Endometrial microvascular endothelial cells (primary cell): Measurements from ENCODE around the gene ATP11A. TPM values are rescaled to one million over a fixed set of nuclear protein-coding genes. Genes with fewer than 3 reads are reported as not detected.
"Not testable (repeated sequence)": the region's sequence is repeated elsewhere in the genome, so short reads cannot be mapped to it uniquely, and the experiment has no call there.

ENCODE experiments used
- in situ Hi-C: cut with HindIII; loops from 2 replicates; pipeline ENCODE4 v1.10.0; 2017; ENCODE audit warnings: low sequenced_read_pairs, low pct_unique_long_range_greater_than_20kb; ENCODE audit errors: inconsistent ontology term
- total RNA-seq: library from RNA; depleted of rRNA; stranded (reverse); fragments of >200 nt; gene quantifications from one replicate; pipeline ENCODE4 v1.2.3, GENCODE V29; 2015; ENCODE audit errors: inconsistent ontology term

ATP11A gene
- total RNA-seq, 1 donor from 2014 or later, result 45.8 TPM

DNA sequence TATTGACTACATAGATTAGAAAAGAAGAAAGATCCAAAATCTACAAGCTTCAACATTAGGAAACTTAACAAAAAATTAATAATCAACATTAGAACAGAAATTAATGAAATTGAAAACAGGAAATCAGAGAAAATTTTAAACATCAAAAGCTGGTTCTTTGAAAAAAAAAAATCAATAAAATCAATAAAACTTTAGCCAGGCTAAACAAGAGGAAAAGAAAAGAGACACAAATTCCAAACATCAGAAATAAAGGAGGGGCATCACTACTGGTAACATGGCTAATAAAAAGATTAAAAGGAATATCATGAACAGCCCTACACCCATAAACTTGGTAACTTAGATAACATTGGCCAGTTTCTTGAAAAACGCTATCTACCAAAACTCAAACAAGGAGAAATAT, 110.2 kb downstream of the ATP11A start:
- in situ Hi-C loops, result no loop called here

DNA sequence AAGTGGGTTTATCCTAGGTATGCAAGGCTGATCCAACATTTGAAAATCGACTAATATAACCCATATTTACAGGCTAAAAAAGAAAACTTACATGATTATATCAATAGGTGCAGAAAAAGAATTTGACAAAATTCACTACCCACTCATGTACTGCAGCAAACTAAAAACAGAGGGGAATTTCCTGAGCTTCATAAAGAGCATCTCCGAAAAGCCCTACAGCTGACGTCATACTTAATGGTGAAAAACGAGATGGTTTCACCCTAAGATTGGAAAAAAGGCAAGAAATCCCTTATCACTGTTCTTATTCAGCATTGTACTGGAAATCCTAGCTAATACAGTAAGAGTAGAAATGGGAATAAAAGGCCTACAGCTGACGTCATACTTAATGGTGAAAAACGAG, 111.0 kb downstream of the ATP11A start:
- in situ Hi-C loops, result not testable (repeated sequence)

DNA sequence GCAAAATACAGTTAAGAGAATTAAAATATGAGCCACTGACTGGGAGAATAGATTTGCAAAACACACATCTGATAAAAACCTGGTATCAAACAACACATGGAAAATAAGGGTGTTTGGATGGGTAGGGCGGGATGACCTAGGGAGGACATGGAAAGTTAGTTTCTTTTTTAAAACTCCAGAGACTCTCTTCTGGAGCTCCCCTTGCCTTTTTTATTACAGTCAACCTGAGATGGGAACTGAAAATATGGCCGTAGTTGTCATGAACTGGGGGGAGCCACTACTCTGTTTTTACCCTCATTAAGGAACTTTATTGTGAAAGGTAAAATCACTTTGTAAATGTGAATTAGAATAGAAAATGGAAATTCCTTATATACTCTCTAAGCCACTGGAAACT, 113.0 kb downstream of the ATP11A start:
- in situ Hi-C loops, result no loop called here

- in situ Hi-C loops, result no loop called here
These were observed 113.6 kb downstream of the ATP11A start for GRCh38 chr13:112803422-112803821.

DNA sequence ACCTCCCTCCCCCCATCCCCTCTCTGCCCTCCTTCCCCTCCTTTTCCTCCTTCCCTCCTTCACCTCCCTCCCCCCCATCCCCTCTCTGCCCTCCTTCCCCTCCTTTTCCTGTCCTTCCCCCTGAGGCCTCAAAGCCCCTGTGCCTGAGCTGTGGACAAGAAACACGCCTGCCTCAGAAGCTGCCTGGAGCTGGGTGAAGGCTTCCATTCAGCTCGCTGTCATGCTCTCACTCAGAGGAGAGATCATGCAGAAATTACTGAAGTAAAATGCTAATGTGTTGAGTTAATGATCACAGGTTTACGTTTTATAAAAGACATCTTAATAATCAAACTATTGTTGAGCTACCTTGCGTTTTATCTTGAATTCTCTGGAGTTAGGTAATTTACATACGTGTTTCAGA, 114.5 kb downstream of the ATP11A start:
- in situ Hi-C loops, result no loop called here

DNA sequence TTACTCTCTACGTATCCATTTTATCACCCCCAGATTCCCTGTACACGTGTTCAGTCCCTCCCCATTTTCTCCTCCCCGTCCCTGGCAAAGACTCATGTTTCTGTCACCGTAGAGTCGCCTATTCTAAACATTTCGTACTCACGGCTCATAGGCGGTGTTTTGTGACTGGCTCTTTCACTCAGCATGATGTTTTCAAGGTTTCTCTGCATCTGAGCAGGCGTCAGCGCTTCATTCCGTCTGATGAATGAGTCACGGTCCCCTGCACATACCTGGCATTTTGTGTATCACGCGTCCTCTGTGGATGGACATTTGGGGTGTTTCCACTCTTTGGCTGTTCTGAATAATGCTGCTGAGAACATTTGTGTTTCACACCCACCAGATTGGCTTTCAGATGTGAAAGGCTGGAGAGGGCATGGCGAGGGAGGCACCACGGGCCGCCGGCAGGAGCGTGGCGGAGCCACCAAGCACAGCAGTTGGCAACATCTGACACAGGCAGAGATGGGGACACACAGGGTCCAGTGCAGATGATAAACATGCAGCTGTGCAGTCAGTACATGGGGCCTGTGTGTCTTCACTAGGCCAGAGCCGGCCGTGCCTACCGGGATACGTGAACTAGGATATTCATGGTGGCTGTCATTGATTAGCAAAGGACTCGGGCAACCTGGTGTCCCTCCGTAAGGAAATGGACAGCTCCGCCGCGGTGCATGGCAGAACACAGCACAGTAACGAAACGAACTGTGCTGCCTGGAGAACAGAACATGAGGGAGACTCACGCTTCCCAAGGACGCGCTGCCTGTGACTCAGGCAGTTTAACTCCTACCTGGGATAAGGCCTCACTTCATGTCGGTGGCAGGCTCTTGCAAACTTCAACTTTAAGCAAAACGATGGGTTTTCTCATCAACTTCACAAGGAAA, 117.2 kb downstream of the ATP11A start:
- in situ Hi-C loops, result no loop called here

- in situ Hi-C loops, result no loop called here
These were observed 118.0 kb downstream of the ATP11A start for GRCh38 chr13:112807653-112808376.

DNA sequence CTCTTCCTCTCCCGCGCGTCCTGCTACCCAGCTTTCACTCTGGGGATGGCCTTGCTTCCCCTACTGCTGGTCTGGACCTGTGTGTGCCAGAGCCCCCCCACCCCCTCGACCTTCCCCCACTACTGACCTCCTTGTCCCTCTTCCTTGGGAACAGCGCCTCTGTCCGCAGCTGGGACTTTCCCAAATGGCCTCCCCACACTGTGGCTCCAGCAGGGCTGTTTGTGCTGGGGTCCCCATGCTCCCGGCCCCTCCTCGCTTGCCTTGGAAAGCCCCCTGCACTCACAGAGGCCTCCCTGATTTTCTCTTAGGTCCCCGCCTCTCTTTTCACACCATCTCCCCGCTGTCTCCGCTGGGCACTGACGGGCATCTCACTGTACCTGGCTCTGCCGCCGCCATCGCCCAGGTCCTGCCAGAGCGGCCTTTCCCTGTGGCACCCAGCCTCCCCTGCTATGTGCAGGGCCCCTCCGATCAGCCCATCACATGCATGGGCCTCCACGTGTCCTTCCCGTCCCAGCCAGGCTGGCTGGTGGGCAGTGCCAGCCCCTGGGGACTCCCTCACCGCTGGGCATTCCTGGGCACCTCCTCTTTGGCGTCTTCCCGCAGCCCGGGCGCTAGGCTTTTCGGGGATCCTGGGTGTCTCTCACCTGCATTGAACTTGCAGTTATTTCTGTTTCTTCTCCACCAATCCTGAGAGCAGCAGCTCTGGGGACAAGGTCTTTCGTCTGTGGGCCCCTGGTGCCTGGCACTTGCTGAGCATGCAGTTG, 118.7 kb downstream of the ATP11A start:
- in situ Hi-C loops, result no loop called here

DNA sequence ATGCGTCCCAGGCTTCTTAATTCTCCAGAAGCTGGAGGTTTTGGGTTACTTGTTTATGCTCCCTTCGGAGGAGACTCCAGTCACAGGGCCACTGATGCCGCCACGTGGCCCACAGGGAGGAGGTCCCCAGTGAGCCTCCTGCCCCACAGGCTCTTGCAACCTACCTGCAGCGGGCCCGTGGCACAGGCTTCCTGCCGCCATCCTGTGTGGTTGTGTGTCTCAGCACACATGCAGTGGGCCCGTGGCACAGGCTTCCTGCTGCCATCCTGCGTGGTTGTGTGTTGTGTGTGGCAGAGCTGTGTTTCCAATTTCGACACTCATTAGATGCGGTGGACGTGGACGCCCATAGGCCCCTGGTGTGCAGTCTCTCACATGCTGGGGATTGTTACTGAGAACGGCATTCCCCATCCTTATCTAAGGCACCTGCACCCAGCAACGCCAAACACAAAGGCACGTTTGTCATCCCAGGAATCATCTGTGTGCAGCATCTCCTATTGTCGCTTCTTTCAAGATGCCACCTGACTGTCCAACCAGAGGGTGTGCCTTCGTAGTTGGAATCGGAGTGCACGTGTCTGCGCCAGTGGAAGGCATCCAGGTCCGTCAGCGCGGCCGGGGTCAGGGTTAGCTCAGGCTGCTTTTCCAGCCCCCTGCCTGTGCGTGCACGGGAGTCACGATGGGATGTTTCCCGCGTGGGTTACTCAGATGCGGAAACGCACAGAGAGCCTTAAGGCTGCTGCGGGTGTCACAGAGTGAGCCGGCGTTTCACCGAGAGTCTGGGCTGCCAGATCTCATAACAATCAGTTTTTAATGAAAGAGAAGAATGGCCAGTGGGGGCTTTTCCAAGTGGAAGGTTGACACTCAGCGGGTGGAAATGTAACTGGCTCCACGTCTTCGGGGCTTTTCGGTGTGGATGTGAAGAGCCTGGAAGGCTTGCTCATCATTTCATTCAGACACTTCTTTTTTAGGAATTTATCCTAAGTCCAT, 119.8 kb downstream of the ATP11A start:
- in situ Hi-C loops, result no loop called here

DNA sequence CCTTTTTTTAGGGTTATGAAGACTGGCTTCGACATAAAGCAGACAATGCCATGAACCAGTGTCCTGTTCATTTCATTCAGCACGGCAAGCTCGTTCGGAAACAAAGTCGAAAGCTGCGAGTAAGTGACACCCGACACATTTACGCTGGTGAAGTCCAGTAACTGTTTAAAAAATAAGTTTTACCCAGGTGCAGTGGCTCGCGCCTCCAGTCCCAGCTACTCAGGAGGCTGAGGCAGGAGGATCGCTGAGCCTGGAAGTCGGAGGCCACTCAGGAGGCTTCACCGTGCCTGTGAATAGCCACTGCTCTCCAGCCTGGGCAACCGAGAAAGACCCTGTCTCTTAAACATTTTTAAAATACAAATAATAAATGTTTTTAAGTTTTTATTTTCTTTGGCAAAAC, 120.8 kb downstream of the ATP11A start:
- in situ Hi-C loops, result no loop called here

DNA sequence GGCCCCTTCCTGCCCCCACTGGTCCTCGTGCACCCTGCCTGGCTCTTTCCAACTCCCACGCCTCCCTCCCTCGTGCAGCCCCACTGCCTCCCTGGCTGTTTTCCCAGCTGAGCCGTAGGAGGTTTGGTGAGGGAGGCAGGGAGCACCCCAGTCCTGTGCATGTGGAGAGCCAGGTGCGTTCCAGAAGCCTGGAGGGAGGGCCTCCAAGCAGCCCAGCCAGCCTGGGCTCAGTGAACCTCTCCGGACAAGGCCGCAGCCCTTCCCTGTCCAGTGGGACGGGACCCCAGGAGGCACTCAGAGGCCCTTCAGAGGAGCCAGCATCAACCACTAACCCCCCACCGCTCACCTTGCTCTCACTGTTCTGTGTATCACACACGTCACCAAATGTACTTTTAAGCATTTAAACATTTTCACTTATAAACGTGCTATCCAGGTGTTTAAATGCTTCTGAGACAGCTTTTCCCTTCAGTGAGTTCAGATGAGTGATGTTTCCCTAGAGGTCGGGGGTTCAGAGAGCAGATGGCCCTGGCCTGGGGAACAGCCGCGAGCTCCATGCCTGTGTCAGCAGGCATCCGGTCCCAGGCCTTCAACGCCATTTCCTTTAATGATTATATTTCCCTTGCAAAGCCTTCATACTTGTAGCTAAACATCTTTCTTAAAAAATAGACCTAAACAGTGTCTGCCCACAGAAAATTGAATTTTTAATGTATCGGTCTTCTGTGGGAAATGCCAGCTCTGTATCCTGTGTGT, 122.6 kb downstream of the ATP11A start:
- in situ Hi-C loops, result no loop called here

GRCh38 chr13:112813552-112813951, 123.7 kb downstream of the ATP11A start:
- in situ Hi-C loops, result no loop called here

GRCh38 chr13:112814905-112815585, 125.2 kb downstream of the ATP11A start:
- in situ Hi-C loops, result no loop called here

- in situ Hi-C loops, result no loop called here
These were observed 126.0 kb downstream of the ATP11A start for GRCh38 chr13:112815871-112816270.

GRCh38 chr13:112818040-112818697, 128.3 kb downstream of the ATP11A start:
- in situ Hi-C loops, result no loop called here

GRCh38 chr13:112818698-112819045, 128.8 kb downstream of the ATP11A start:
- in situ Hi-C loops, result no loop called here

DNA sequence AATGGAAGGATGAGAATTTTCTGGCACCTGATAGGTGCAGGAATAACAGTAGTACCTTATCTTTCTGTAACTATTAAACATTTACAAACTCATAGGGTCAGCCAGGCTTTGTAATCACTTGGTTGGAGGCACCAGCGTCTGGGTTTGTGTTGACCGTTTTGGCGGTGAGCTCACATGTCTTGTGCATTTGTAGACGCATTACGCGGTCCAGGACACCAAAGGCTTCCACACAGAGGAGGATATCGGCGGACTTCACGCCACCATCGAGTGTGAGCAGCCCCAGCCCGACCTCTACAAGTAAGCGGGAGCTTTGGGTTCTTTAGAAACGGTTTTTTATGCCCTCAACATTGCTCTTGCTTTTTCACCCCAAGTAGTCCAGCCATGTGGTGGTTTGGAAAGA, 129.3 kb downstream of the ATP11A start:
- in situ Hi-C loops, result no loop called here
